ENCODE results near the gene OPRD1.
A peak's percentile ranks its signal among the peaks of the same experiment; 100 is the strongest.

Gene OPRD1

DNA sequence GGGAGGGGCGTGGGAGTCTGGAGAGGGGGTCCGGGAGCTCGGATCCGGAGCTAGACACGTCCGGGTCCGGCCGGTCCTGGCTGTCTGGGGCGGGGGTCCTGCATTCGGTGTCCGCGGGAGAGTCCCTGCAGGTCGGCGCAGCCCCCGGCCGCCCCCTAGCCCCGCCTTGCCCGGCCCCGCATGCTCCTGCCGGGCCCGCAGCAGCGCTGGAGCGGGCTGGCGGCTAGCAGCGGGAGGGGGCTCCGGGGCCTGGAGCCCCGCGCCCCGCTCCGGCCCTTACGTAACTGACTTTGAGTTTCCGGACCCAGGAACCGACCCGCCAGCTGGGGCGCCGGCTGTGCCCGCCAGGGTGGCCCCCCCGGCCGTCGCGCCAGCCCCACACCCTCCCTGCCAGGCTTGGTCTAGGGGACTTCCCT lies 75.5 kb downstream of the OPRD1 start:
- peak; percentile 54 for DNase-seq

DNA sequence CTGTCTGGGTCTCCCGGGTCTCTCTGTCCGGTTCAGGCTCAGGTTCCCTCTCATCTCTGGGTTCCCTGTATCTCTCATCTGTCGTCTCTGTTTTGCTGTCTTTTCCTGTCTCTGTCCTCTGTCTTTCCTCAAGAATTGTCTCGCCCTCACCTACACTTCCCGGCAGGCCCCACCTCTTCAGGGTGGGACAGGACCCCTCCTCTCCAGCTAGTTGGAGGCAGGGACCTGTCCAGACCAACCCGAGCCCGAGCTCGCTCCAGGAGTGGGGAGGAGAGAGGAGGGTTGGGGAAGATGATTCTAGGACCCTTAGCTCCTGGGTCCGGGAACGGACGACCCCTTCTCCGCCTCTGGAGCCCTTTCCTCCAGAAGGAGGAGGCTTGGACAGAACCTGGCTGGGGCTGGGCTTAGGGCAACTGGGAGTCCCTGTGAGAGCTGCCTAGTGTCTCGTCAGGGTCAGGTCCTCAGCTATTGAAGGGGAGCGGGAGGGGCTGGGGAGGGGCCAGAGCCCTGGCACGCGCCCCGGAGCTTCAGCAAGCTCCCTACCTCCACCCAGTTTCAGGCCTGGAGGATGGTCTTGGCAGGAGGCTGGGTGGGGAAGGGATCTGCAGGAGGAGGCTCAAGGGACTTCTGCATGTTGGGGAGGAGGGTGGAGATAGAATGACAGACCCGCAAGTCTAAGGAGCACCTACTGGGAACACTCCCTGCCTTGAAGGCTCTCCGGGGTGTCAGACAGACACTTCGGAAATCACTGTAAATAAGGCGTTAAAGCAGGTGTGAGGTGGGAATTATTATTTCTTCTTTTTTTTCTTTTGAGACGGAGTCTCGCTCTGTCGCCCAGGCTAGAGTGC lies 76.1 kb downstream of the OPRD1 start:
- peak; percentile 86 for DNase-seq

DNA sequence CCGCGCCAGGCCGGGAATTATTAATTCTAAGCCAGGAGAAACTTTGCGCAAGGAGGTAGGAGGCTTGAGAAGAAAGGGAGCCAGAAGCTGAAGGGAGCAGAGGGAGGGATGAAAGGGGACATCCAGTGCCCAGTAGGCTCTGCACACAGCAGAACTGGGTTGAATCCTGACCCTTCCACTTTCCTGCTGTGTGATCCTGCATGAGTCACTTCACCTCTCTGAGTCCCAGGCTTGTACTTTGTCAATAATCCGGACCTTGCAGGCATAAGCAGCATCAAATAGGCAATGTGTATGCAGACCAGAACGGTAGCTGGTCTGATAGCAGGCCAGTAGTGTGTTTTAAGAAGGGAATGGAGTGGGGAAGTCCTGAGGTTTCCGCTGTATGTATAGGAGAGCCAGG lies 76.9 kb downstream of the OPRD1 start:
- DNase-seq: no peak

DNA sequence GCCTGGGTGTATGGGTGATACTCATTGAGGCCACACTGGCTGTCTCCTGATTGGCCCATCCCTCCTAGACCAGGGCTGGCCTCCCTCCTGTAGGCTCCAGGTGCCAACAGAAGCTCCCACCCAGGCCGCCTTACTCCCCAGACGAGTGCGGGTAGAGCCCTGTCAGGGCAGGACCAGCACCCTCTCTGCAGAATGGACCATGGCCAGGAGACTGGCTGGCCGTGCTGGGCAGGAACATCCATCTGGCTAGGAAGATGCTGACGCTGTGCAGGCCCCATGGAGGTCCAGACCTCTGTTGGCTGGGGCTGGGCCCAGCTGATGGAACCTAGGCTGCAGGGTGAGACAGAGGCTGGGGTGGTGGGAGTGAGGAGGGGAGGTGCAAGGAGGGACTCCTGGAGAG lies 77.4 kb downstream of the OPRD1 start:
- DNase-seq: no peak

DNA sequence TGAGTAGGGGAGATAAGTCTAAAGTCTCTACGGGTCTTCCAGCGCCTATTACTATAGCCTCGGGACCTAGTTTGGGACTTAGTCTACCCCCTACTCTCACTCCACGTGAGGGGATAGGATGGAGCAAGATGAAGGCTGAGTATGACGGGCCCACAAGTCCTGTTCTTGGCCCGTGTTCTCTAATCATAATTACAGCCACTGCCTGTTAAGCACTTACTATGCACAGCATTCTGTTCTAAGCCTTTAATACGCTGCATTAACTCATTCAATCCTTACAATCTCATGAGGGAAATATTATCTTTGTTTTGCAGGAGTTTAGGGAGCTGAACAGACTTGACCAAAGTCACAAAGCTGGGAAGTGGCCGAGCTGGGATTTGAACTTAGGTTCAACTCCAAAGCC lies 78.5 kb downstream of the OPRD1 start:
- no peak for DNase-seq

DNA sequence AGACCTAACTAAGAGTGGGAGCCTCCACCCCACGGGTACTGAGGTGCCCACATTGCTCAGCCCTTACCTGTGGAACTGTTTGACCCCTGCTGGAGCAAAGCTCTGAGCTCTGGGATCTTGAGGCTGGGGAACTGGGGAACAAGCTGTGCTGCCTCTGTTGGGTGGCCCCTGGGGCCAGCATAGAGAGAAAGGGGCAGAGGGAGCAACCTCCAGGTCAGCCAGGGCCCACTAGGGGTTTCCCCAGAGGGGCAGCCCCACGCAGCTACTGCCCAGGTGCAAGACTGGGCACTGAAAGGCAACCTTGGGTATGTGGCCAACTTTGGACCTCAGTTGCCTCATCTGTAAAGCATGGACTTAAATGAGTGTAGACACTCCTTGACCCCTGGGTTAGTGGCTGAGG lies 78.9 kb downstream of the OPRD1 start:
- no peak for DNase-seq

DNA sequence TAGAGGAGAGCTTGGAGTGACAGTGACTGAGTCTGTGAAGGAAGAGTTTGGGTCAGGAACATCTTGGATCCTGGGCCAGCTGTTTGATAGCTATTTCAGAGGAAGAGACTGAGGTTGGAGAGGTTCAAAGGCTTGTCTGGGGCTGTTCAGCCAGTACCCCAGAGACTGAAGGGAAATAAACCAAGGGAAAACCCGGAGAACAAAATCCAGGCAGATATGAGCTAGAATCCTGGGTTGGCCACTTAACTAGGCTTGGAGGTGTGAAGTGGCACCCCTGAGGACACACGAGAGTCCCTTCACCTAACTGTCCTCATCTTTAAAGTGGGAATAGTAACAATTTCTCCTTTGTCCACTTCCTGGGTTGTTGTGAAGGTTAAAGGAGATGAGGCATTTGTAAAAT lies 79.3 kb downstream of the OPRD1 start:
- DNase-seq: no peak

DNA sequence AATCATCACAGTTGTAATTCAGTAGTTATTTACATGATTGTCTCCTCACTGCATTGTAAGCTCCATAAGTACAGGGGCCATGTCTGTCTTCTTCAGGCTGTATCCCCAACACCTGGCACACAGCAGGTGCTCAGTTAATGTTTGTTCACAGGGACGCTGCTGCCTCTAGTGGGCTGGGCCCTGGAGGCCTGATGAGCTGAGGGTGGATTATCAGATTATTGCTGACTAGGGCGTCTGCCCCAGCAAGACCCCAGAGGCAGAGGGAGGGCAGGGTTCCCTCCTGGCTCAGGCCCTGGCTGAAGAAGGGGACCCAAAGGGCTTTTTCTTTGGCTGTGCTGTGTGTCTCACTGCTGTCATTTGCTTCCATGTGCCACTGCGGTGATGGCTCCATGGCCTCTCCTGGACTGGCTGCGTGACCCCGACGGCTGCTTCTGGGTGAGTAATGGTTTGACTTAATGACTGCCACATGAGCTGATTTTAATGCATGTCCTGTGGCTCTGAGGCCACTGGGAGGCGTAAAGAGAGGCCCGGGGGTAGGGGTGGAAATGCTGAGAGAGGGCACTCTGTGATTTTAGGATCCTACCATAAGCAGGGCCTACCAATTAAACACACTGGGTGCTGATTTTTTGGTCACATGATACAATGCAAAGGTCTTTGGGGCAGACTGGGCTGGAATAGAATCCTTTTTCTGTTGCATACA lies 81.6 kb downstream of the OPRD1 start:
- peak; percentile 58 for DNase-seq

DNA sequence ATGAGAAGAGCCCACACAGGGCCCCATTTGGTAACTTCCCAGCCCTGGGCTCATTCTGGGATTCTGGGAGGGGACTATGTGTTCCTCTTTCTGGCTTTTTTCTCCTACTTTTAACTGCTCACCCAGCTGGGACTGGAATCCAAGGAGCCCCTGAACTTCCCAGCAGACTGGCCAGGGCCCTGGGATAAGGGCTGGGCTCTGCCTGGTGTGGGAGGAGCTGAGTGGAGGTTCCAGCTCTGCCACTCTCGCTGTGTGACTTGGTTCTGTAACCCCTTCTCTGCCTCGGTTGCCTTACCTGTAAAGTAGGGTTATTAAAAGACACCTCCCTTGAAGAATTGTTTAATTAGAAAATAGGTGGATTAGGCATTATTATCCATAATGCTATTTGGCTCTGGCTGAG lies 82.8 kb downstream of the OPRD1 start:
- DNase-seq: no peak

DNA sequence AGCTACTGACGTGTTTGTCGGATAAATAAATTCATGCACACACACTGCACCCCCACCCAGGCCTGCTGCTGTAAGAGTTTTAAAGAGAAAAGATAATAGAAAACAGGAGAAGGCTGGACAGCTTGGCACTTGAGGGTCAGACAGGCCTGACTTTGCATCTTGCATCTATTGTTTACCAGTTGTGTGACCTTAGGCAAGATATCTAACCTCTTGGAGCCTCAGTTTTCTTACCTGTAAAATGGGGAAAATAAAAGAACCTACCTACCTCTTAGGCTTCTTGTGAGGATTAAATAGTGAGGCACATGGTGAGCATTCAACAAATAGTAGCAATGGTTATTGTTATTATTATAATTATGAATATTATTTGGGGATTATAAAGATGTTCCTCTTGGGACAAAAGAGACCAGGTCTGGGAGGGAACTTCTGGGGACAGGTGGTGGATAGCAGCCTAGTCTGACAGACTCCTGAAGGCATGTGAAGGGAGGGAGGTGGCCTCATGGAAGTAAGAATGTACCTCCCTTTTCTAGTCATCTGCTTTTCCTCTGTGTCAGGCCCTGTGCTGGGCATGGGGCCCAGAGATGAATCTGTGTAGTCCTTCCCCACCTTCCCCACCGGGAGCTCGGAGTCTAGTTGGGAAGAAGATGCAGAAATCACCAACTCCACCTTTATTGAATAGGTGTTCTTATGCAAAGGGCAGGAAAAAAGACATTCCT lies 84.1 kb downstream of the OPRD1 start:
- no peak for DNase-seq

DNA sequence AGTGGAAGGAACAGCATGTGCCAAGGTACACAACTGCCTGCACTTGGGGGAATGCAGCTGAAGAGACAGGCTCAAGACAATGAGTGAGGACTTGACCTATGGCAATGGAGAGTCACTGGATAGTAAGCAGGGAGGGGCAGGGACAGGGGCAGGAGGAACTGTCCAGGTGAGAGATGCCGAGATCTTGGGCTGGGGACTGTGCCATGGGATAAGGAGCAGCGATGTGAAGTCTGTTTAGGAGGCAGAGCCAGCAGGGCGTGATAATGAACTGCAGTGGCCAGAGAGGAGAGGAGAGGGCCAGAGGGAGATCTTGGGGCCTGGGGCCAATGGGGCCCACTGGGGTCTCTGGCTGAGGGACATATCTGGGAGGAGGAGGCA lies 84.6 kb downstream of the OPRD1 start:
- DNase-seq: no peak

DNA sequence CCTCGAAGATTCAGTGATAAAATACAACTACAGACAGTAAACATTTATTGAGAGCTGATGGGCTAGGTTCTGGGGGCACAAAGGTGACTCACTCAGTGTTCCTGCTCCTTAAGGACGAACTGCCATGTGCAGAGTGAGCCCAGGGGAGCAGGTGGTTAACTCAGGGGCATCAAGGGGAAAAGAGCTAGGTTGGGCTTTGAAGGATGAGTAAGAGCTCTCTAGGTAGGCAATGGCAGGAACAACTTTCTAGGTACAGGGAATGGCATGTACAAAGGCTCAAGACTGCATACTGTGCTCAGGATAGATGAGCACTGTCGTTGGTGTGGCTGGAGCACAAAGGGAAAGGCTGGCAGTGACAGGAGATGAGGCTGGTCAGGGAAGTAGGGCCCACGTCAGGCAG lies 85.8 kb downstream of the OPRD1 start:
- DNase-seq: no peak

DNA sequence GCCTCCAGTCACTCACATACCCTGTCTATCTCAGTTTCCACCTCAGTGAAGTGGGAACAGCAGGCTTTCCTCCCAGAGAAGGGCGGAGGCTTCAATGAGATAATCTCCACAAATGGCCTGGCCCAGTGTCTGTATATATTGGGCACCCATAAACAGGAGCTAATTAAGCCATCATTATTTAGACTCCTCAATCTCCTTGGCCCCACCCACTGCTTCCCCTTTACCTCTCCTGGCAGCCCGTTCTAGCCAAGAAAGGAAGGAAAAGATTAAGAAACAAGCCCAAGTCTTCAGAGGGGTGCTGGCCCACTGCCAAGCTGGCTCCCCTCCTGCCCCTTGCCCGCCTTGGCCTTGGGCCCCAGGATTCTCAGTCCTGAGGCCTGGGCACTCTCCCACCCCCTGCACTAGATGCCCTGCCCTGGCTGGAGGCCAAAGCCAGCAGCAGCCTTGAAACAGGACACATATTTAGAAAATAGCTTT lies 86.5 kb downstream of the OPRD1 start:
- DNase-seq: peak; percentile 74

DNA sequence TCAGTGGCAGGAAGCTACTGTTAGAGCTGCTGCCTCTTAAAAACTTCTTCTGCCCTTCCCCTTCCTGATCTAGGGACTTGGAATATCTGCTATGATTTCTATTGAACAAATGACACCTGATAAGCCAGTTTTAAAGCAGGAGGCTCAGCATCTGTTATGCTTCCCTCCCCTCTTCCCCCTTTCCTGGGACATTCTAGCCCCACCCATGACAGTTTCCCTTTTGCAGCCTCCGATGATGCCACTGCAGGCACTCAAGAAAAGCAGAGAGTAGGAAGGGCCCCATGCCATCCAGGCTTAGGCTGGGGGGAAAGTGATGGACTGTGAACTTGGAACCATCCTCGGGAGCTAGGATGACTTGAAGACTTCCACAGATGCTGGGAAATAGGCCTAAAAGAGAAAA lies 87.3 kb downstream of the OPRD1 start:
- DNase-seq: no peak

DNA sequence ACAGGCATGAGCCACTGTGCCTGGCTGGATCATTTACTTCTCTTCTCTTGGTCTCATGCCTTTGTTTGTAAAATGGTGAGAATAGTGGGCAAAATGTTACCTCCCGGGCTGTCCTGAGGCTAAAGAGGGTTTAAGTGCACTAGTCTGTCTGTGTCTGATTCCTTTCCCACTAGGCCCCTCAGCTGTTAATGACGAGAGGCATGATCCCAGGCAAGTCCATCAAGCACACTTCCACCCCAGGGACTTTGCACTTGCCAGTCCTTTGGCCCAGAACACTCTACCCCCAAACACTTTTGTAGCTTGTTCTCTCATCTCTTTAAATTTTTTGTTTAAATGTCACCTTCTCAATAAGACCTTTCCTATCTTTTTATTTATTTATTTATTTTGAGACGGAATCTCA lies 88.6 kb downstream of the OPRD1 start:
- no peak for DNase-seq

DNA sequence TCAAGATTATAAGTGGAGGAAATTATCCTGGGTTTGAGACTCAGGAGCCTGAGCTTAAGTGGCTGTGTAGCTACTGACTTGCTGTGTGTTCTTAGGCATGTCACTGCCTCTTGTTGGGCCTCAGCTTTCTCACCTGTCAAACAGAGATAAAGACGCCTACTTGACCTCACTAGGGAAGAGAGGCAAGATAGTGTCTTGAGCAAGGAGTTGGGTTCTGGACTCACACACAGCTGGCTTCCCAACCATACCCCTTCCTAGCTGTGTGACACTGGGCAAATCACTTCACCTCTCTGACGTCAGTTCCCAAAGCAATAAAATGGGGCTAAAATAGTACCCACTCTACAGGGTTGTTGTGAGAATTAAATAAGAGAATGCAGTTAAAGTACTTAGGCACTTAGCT lies 90.8 kb downstream of the OPRD1 start:
- peak; percentile 55 for DNase-seq

DNA sequence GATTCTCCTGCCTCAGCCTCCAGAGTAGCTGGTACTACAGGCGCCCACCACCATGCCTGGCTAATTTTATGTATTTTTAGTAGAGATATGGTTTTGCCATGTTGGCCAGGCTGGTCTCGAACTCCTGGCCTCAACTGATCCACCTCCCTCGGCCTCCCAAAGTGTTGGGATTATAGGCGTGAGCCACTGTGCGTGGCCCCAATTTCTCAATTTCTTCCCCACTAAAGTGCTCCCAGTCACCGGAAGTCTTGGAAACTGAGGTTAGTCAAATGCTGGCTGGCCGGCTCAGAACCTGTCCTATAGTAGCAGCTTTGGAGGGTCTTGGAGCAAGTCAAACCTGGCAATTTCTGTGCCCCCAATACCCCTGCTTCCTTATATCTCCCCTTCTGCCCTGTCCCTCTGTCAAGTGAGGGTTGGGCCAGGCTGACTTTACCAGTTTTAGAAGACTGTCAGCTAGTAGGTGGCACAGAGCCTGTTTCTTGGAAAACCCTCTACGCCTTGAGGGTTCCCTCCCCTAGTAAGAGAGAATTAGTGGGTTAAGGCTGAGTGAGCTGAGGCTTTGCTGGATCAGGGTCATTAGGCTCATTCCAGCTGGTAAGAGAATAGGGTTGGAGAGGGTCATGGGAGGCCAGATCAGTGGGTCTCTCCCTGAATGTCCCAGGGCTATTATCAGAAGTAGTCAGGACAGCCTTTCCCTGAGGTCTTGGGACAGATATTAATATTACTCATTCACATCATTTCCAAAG lies 94.1 kb downstream of the OPRD1 start:
- DNase-seq: no peak

DNA sequence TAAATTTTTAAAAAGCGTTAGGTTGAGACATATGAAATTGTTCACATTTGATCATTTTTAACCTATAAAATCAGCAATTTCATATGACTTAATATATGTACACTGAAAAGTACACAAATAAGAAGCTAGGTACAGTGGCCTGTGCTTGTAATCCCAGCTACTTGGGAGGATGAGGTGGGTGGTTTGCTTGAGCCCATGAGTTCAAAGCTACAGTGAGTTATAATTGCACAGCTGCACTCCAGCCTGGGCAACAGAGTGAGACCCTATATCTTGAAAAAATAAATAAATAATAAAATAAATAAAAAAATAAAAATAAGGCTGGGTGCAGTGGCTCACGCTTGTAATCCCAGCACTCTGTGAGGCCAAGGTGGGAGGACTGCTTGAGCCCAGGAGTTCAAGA lies 97.2 kb downstream of the OPRD1 start:
- DNase-seq: no peak

DNA sequence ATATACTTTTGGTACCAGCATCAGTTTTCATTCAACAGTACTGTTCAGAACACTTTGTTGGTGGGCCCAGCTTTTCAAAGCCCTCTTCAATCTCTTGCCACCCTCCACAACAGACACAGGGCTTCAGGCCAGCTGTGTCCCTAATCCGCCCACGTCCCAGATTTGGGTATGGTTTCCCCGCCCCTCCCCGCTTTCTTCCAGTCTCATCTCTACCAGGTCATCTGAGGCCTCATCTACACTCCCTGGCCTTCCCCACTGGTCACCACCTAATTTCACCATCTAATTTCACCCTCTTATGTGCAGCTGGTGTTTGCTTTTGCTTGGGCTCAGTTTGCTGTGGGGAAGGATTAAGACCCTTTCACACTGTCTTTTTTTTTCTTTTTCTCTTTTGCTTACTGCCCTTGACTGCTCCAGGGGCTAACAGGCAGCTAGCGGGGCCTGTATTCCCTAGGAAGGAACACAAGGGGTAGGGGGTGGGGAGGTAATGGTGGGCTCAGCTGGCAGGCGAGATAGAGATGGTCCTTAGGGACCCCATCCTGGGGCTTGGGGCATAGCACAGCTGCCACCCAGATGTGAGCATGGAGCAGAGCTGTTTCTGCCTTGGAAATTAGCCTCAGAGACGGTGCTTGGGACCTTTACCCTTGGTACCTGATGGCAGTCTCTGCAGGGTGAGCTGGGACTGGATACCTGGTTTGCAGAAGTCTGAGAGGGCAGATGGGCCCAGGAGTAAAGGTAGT lies 98.6 kb downstream of the OPRD1 start:
- no peak for DNase-seq

DNA sequence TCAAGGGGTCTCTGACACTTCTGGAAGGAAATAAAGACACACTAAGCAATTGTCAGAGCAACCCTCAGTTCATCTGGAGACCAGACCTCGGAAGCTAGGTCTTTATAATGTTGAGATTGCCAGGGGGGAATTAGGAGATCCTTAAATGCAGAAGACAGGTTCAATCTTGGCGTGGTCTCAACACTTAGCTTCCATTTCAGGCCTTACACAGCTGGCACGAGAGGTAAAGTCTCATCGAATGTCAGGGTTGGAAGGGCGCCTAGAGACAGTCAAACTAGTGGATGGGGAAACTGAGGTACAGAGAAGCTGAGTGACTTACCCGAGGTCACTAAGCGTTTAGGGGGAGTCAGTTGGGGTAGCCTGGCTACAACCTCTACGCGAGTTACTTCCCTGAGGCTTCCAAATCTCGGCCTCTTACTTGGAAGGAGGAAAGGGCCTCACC lies 101.8 kb downstream of the OPRD1 start:
- peak; percentile 21 for DNase-seq

DNA sequence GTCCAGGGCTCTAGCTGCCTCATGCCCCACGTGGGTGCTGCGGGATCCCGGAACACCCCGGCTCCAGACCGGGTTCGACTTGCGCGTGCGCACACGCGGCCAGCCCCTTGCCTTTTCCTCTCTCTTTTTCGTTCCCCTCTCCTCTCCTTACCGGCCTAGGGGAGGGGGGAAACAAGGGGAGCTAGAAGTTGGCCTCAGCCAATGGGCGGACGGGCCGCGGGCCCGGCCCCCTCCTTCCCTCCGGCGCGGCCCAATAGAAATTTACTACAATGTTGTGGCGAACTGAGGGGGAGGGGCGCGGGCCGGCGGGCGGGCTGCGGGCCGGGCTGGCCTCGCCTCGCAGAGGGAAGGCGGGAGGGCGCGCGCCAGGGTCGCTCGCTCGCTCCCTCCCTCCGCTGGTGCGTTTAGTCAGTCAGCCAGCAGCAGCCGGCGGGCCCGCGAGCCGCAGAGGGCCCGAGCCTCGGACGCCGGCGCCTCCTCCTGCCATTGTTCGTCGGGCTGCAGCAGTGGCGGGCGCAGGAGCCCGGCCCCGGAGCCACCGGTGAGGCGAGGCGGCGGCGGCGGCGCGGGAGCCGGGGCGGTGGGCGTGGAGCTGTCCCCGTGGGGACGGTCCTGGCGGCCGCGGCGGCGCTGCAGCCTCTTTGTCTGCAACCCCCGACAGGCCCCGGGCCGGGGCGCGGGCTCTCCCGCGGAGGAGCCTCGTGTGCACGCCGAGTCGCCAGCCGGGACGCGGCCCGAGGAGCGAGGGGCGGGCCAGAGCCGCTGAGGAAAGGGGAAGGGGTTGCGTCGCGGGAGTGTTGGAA lies 102.5 kb downstream of the OPRD1 start, which contains the start of gene EPB41:
TSS of gene EPB41 (plus strand) at position 342 of the 803 bp plus-strand sequence. CDS start 72,869 bp downstream, outside the sequence.
- DNase-seq: peak; percentile 95
